ENCODE data around the gene NACC2.

DNA sequence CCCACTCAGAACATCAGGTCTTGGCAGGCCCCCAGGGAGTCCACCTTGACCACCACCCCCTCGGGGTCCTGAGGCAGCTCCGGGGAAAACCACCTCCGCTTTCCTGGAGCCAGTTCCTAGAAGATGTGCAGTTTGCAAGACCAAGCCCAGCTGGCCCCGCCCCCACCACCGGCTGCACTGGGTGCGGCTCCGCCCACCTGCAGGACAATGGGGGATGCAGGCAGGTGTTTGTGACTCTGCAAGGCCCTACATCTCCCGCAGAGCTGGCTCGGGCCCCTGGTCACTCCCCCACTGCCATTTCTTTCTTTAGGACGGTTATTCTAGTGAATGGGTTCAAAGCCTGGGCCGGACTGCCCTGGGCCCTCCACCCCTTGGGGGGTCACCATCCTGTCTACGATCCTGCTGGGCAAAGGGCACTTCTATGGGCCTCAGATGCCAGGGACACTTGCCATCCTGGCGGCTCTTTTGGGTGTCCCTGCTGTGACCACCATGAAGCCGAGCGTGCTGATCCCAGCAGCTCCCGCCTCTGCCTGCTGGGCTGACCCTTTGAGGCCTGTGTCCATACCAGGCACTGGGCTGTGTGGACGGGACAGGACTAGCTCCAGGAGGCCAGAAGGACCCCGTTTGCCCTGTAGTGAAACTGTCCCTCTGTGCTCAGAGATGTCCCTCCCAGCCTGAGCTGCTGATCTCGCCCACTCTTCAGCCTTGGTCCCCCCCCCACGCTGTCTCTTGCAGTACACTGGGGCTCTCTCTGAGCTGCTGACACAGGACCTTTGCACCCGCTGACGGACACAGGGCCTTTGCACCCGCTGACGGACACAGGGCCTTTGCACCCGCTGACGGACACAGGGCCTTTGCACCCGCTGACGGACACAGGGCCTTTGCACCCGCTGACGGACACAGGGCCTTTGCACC lies 5.9 kb upstream of the NACC2 start:
- TF ChIP-seq CTCF (tag by site-specific recombination; IDR thresholded peaks at IDR 0.05) (no peak), ZNF529 (tag by site-specific recombination; IDR thresholded peaks at IDR 0.05; ENCODE audit: insufficient replicate concordance) (no peak), ZNF404 (tag by site-specific recombination; IDR thresholded peaks at IDR 0.05) (no peak), REST (tag by site-specific recombination; IDR thresholded peaks at IDR 0.05) (no peak), BCL11A (tag by site-specific recombination; IDR thresholded peaks at IDR 0.05; ENCODE audit: low read depth) (no peak), ZNF274 (IDR thresholded peaks at IDR 0.05; ENCODE audit: low read length) (no peak), ZNF274 (tag by site-specific recombination; IDR thresholded peaks at IDR 0.05; ENCODE audit: borderline replicate concordance) (no peak), ZNF311 (tag by site-specific recombination; IDR thresholded peaks at IDR 0.05; ENCODE audit: borderline replicate concordance) (no peak), YY1 (tag by site-specific recombination; IDR thresholded peaks at IDR 0.05) (no peak), KLF1 (tag by site-specific recombination; IDR thresholded peaks at IDR 0.05) (peak; percentile 70)
- TF ChIP-seq, protein P1, sequence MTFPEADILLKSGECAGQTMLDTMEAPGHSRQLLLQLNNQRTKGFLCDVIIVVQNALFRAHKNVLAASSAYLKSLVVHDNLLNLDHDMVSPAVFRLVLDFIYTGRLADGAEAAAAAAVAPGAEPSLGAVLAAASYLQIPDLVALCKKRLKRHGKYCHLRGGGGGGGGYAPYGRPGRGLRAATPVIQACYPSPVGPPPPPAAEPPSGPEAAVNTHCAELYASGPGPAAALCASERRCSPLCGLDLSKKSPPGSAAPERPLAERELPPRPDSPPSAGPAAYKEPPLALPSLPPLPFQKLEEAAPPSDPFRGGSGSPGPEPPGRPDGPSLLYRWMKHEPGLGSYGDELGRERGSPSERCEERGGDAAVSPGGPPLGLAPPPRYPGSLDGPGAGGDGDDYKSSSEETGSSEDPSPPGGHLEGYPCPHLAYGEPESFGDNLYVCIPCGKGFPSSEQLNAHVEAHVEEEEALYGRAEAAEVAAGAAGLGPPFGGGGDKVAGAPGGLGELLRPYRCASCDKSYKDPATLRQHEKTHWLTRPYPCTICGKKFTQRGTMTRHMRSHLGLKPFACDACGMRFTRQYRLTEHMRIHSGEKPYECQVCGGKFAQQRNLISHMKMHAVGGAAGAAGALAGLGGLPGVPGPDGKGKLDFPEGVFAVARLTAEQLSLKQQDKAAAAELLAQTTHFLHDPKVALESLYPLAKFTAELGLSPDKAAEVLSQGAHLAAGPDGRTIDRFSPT (tag by site-specific recombination; IDR thresholded peaks at IDR 0.05): no peak
- TF ChIP-seq, protein P2, sequence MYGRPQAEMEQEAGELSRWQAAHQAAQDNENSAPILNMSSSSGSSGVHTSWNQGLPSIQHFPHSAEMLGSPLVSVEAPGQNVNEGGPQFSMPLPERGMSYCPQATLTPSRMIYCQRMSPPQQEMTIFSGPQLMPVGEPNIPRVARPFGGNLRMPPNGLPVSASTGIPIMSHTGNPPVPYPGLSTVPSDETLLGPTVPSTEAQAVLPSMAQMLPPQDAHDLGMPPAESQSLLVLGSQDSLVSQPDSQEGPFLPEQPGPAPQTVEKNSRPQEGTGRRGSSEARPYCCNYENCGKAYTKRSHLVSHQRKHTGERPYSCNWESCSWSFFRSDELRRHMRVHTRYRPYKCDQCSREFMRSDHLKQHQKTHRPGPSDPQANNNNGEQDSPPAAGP (tag by site-specific recombination; IDR thresholded peaks at IDR 0.05): no peak

All from HEK293 (cell line).